Esophagus squamous epithelium (tissue), 4 donors: ENCODE data around the gene COG5.

Experiments used
- POLR2A ChIP-seq, 4 donors: fragments of 450-650 bp; IDR thresholded peaks; one replicate each; pipeline ENCODE4 v1.6.1; 2017; ENCODE audit warnings: antibody characterized with exemption in 4 of 4, mild to moderate bottlenecking in 4 of 4, moderate library complexity in 3 of 4
- TF ChIP-seq, protein P1 (sequence below), 6 experiments: fragments of 450-650 bp in 4 of 6; fragments of 200-600 bp in 2 of 6; sonication (generic) in 2 of 6; IDR thresholded peaks; one replicate each; pipeline ENCODE4 v1.5.1; 2016 to 2019; ENCODE audit warnings: antibody characterized with exemption in 6 of 6, mild to moderate bottlenecking in 4 of 6, moderate library complexity in 4 of 6

DNA sequence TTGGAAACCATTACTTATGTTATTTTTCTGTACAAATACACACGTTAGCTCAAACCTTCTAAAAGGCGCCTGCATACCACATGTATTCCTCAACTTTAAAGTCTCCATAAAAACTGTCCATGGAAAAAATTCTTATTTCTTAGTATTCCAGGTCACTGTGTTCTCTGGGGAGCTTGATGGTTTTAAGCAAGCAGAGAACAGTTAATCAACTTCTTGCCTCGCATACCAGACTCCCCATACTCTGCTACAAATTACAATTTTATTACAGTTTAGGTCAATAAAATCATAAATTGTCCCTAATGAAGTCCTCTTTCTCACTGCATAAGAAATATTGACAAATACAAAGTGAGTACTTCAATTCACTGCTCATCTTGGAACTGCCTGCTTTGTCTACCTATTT, 170.9 kb downstream of the COG5 start:
- TF ChIP-seq, protein P1, sequence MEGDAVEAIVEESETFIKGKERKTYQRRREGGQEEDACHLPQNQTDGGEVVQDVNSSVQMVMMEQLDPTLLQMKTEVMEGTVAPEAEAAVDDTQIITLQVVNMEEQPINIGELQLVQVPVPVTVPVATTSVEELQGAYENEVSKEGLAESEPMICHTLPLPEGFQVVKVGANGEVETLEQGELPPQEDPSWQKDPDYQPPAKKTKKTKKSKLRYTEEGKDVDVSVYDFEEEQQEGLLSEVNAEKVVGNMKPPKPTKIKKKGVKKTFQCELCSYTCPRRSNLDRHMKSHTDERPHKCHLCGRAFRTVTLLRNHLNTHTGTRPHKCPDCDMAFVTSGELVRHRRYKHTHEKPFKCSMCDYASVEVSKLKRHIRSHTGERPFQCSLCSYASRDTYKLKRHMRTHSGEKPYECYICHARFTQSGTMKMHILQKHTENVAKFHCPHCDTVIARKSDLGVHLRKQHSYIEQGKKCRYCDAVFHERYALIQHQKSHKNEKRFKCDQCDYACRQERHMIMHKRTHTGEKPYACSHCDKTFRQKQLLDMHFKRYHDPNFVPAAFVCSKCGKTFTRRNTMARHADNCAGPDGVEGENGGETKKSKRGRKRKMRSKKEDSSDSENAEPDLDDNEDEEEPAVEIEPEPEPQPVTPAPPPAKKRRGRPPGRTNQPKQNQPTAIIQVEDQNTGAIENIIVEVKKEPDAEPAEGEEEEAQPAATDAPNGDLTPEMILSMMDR (IDR thresholded peaks at IDR 0.05), result no peak
- no peak for TF ChIP-seq POLR2A (IDR thresholded peaks at IDR 0.05)
